Right lobe of liver (tissue), 4 donors: ENCODE data around the gene ATXN7.

ENCODE experiments used
- POLR2A ChIP-seq: fragments of 450-650 bp; IDR thresholded peaks from one replicate; pipeline ENCODE4 v1.6.1; 2017; ENCODE audit warnings: antibody characterized with exemption, mild to moderate bottlenecking
- TF ChIP-seq, protein P1 (sequence below), 4 donors: fragments of 200-600 bp in 3 of 4; fragments of 450-650 bp in 1 of 4; IDR thresholded peaks; one replicate each; pipeline versions ENCODE4 v1.5.1 to v1.8.0; 2016 to 2022; ENCODE audit warnings: antibody characterized with exemption in 4 of 4, mild to moderate bottlenecking in 2 of 4
- donor health status: DM: no; HTN: no; CAD: no.
- donor health status: DM: no; HTN: no; CAD: no.
- donor health status: DM: no; HTN: yes; CAD: no.

DNA sequence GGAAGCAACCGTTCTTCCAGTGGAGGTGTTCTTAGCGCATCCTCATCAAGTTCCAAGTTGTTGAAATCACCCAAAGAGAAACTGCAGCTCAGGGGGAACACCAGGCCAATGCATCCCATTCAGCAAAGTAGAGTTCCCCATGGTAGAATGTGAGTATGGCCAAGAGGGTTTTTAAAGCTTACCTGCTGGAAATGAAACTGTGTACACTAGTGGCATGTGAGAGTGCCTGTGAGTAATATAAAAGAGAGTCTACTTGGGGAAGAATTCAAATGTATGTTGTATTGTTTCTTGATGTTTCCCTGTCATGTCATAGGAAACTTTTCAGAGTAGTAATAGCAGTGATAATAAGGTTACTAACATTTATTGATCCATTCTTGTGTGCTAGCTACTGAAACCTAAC is 116.4 kb downstream of the ATXN7 start:
- TF ChIP-seq, protein P1, sequence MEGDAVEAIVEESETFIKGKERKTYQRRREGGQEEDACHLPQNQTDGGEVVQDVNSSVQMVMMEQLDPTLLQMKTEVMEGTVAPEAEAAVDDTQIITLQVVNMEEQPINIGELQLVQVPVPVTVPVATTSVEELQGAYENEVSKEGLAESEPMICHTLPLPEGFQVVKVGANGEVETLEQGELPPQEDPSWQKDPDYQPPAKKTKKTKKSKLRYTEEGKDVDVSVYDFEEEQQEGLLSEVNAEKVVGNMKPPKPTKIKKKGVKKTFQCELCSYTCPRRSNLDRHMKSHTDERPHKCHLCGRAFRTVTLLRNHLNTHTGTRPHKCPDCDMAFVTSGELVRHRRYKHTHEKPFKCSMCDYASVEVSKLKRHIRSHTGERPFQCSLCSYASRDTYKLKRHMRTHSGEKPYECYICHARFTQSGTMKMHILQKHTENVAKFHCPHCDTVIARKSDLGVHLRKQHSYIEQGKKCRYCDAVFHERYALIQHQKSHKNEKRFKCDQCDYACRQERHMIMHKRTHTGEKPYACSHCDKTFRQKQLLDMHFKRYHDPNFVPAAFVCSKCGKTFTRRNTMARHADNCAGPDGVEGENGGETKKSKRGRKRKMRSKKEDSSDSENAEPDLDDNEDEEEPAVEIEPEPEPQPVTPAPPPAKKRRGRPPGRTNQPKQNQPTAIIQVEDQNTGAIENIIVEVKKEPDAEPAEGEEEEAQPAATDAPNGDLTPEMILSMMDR (IDR thresholded peaks at IDR 0.05): no peak
- TF ChIP-seq POLR2A: no peak
